ENCODE results near the gene MGA. TPM values are rescaled to one million over a fixed set of nuclear protein-coding genes. Genes with fewer than 3 reads are reported as not detected.

The MGA gene
- 42.0 and 42.8 TPM in 2 replicates for total RNA-seq

DNA sequence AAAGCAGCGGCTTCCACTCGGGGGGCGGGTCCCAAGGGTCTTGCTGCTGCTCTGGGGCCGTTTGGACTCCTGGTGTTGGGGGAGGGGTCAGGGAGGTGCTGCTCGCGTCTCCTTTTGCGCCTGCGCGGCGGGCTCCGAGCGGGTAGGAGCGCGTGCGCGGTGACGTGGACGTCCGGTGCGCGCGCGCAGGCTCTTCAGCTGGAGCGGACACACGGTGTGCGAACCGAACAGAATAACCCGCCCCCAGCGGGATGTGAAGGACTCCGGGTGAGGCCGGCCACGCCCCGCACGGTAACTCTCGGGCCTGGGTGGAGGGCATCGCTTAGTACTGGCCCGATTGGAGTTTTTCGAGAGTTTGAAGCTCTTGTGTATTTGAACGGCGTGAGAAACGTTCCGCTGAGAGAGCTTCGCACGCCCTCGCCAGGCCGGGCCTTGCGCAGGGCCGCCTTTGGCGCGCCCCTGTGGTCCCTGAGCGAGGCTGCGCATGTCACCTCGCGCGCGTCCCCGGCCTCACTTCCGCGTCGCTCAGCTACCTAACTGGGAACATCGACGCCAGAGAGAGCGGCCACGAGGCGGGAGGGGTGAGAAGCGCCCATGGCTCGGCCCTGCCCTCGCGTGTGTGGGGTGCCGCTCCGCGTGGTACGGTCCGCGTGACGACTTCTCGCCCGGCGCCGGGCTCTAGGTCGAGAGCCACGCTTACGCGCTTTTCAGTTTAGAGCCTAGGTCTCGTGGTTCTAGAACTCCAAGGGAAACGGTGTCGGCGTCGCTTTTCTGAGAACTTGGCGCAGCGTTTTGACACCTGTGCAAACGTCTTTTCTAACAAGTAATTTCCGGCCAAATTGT, at the start of gene MGA:
MGA (plus strand) TSS at position 171 of the 843 bp plus-strand sequence.

DNA sequence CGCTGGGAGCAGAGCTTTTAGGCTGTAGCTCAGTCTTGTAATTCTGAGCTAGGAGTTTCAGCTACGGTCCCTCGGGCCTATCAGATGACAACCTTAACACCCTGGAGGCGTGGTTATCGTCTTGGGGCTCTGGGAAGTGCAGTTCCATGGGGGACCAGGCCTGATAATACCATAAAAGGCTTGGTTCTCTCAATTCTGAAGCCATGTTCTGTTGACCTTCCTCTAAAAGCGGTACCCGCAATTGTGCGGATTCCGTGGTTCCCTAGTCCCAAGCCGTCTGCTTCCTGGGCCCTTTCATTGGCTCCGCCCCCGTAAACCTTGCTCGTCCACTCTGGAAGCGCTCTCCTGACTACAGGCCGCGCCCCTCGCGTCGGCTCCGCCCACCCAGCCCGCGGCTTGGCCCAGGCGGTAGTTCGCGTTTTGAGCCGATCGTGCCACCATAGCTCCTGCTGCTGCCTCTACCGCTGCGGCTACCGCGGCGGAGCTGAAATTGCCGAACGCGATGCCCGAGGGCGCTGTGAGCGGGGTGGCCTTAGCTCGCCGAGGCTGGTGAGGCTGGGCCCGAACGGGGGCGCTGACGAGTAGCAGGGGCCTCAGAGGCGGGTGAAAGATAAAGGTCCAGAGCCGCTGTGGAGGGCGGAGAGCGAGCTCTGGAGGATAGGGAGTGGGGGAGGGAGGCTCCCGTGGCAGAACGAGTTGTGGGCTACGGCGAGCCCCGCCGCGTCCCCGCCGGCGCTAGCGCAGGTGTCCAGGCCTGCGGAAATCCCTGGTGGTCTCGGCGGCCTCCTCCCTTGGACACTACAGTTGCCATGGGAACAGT, 114.1 kb downstream of the MGA start, which contains the start of gene MAPKBP1:
MAPKBP1 (plus strand) TSS at position 423 of the 820 bp plus-strand sequence. CDS start 792 bp downstream, outside the sequence.

Other genes starting within 250 kb of the MGA start
- gene RTF1, start 243.3 kb upstream of the MGA start, total RNA-seq: 15.7 and 16.0 TPM in 2 replicates
- gene ITPKA, start 166.5 kb upstream of the MGA start, total RNA-seq: 18.1 and 25.0 TPM in 2 replicates
- 0.37 and 0.44 TPM in 2 replicates for gene LTK, start 146.6 kb upstream of the MGA start, total RNA-seq
- 15.4 and 30.9 TPM in 2 replicates for gene RPAP1, start 116.1 kb upstream of the MGA start, total RNA-seq
- gene TYRO3, start 101.2 kb upstream of the MGA start, total RNA-seq: 11.0 and 14.4 TPM in 2 replicates
- gene MAPKBP1, start 114.1 kb downstream of the MGA start, total RNA-seq: 32.2 and 36.5 TPM in 2 replicates
- 5.7 and 5.8 TPM in 2 replicates for gene JMJD7, start 167.7 kb downstream of the MGA start, total RNA-seq
- 1.2 and 1.9 TPM in 2 replicates for gene PLA2G4B, start 178.4 kb downstream of the MGA start, total RNA-seq
- gene SPTBN5, start 233.6 kb downstream of the MGA start, total RNA-seq: under 0.01 and 0.11 TPM in 2 replicates

Data from uterine smooth muscle cell (primary cell).